ENCODE data around the gene HLA-C. TPM values are rescaled to one million over a fixed set of nuclear protein-coding genes. Genes with fewer than 3 reads are reported as not detected.

HLA-C gene
- total and polyA plus RNA-seq, 10 of the 15 experiments (the other 5 are each of a cell fraction or from before 2014, with no cell fraction given) = 121 to 1,092 (median 806) TPM

DNA sequence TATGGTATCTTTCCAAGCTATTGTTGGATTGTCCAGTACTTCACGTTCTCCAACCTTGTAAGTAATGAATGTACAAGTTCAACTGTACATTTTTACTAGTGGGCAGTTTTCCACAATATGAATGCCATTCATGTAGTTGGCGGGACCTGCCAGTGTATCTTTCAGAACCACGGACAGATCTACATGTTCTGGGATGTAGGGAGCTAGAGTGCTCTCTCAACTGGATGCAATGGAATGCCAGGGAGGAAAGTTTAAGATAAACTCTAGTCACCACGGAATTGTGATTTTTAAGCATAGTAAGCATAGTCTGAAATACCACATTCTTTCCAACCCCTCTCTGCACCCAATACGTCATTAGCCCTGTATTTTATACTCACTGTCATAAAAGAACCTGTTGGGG, 21.5 kb upstream of the HLA-C start:
- RAD21 ChIA-PET (ENCODE audit: unreplicated experiment) = no interaction called here
- no peak overlapping the region for H2AFZ ChIP-seq (ENCODE audit: control insufficient read depth, low read depth, low read length)
- H3K4me2 ChIP-seq (ENCODE audit: control insufficient read depth, insufficient read depth) = no peak overlapping the region
- H3K4me3 ChIP-seq = no peak overlapping the region
- H3K4me1 ChIP-seq (ENCODE audit: control insufficient read depth, insufficient read depth, low read length) = no peaks in the 10 kb centered on the region
- CTCF ChIA-PET = no interaction called here
- H3K36me3 ChIP-seq (ENCODE audit: control insufficient read depth in 2 of 2, insufficient read depth in 2 of 2, low read length in 1 of 2) = no peaks in the 10 kb centered on the region
- no peak for ATAC-seq
- H3K9me3 ChIP-seq (replicated peaks; ENCODE audit: control insufficient read depth, insufficient read depth, low read length) = no peaks in the 10 kb centered on the region
- H3K9ac ChIP-seq (ENCODE audit: control insufficient read depth, insufficient read depth, low read length) = no peak overlapping the region
- in situ Hi-C loops (cut with MboI) (no loop called here), intact Hi-C loops (cut with micrococcal nuclease; ENCODE audit: unreplicated experiment) (no loop called here)
- H3K27me3 ChIP-seq (replicated peaks in 1 of 2; ENCODE audit: control insufficient read depth in 2 of 2, insufficient read depth in 2 of 2, low read length in 1 of 2) = no peaks in the 10 kb centered on the region
- POLR2A ChIA-PET = no interaction called here
- 45% methylated on average over 5 of the region's 5 CpGs for WGBS (ENCODE audit: insufficient coverage, insufficient replicate concordance, low lambda C conversion rate, missing lambda C conversion rate)
- no peak for TF ChIP-seq YY1 (IDR thresholded peaks at IDR 0.05; ENCODE audit: low read depth, low read length)
- TF ChIP-seq, protein P1, sequence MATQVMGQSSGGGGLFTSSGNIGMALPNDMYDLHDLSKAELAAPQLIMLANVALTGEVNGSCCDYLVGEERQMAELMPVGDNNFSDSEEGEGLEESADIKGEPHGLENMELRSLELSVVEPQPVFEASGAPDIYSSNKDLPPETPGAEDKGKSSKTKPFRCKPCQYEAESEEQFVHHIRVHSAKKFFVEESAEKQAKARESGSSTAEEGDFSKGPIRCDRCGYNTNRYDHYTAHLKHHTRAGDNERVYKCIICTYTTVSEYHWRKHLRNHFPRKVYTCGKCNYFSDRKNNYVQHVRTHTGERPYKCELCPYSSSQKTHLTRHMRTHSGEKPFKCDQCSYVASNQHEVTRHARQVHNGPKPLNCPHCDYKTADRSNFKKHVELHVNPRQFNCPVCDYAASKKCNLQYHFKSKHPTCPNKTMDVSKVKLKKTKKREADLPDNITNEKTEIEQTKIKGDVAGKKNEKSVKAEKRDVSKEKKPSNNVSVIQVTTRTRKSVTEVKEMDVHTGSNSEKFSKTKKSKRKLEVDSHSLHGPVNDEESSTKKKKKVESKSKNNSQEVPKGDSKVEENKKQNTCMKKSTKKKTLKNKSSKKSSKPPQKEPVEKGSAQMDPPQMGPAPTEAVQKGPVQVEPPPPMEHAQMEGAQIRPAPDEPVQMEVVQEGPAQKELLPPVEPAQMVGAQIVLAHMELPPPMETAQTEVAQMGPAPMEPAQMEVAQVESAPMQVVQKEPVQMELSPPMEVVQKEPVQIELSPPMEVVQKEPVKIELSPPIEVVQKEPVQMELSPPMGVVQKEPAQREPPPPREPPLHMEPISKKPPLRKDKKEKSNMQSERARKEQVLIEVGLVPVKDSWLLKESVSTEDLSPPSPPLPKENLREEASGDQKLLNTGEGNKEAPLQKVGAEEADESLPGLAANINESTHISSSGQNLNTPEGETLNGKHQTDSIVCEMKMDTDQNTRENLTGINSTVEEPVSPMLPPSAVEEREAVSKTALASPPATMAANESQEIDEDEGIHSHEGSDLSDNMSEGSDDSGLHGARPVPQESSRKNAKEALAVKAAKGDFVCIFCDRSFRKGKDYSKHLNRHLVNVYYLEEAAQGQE (IDR thresholded peaks at IDR 0.05; ENCODE audit: low read depth, low read length) = peak; percentile 73
- no peak for DNase-seq (ENCODE audit: low read depth, low spot score)
- SMC1A ChIA-PET (ENCODE audit: uncharacterized antibody, unreplicated experiment) = no interaction called here
- no peak for FAIRE-seq
- BruUV-seq (replicated peaks) = no TSS peak
- H4K20me1 ChIP-seq (ENCODE audit: control insufficient read depth, insufficient read depth) = no peaks in the 10 kb centered on the region
- H3K27ac ChIP-seq (ENCODE audit: control insufficient read depth, insufficient read depth) = no peak overlapping the region
- H3K79me2 ChIP-seq (ENCODE audit: control insufficient read depth, insufficient read depth, low read length) = no peaks in the 10 kb centered on the region

DNA sequence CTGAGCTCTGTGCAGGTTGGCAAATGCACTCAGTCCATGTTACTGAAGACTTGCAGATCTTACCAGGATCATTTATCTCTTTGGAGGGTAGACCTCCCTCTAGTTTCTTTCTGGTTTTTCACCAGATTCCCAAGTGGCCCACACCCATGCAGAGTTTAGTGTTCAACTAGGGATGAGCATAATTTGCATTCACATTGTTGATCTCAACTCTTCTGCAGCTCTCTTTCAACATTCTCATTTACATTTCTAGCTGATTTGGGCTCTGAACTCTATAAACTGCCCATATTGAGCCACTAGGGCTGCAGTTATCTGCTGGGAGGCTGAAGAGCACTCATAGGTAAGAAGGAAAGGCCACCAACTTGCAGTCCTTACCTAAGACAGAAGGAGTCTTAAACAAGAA, 17.9 kb upstream of the HLA-C start:
- FAIRE-seq (no peak), ATAC-seq (no peak), DNase-seq (ENCODE audit: low read depth, low spot score) (no peak)
- intact Hi-C loops (cut with micrococcal nuclease; ENCODE audit: unreplicated experiment) = no loop called here
- Histone ChIP-seq H2AFZ (ENCODE audit: control insufficient read depth, low read depth, low read length) (no peak overlapping the region), H3K9ac (ENCODE audit: control insufficient read depth, insufficient read depth, low read length) (no peak overlapping the region), H3K79me2 (ENCODE audit: control insufficient read depth, insufficient read depth, low read length) (no peaks in the 10 kb centered on the region), H3K36me3 (ENCODE audit: control insufficient read depth in 2 of 2, insufficient read depth in 2 of 2, low read length in 1 of 2) (no peaks in the 10 kb centered on the region), H3K27me3 (replicated peaks in 1 of 2; ENCODE audit: control insufficient read depth in 2 of 2, insufficient read depth in 2 of 2, low read length in 1 of 2) (no peaks in the 10 kb centered on the region), H4K20me1 (ENCODE audit: control insufficient read depth, insufficient read depth) (no peaks in the 10 kb centered on the region), H3K4me3 (no peak overlapping the region), H3K9me3 (replicated peaks; ENCODE audit: control insufficient read depth, insufficient read depth, low read length) (no peaks in the 10 kb centered on the region), H3K4me1 (ENCODE audit: control insufficient read depth, insufficient read depth, low read length) (no peaks in the 10 kb centered on the region), H3K27ac (ENCODE audit: control insufficient read depth, insufficient read depth) (no peak overlapping the region), H3K4me2 (ENCODE audit: control insufficient read depth, insufficient read depth) (no peak overlapping the region)
- TF ChIP-seq NR2C2 (IDR thresholded peaks at IDR 0.05; ENCODE audit: borderline replicate concordance, control insufficient read depth, insufficient read length, low read depth) (no peak), RFX5 (IDR thresholded peaks at IDR 0.05; ENCODE audit: low read depth, low read length) (no peak), IRF4 (IDR thresholded peaks at IDR 0.05; ENCODE audit: low read depth, low read length) (no peak)
- no TSS peak for BruUV-seq (replicated peaks)
- ChIA-PET CTCF (no interaction called here), RAD21 (ENCODE audit: unreplicated experiment) (no interaction called here), POLR2A (interaction anchor here (0.6 kb wide), 1 partner anchor 16 kb away, joined by 3 read pairs; no protein-coding TSS in a partner anchor), SMC1A (ENCODE audit: uncharacterized antibody, unreplicated experiment) (interaction anchor here (0.9 to 1.2 kb wide), 2 partner anchors 11 to 12 kb away, joined by 3 to 5 read pairs; no protein-coding TSS in a partner anchor)
- in situ Hi-C loops (cut with MboI) = no loop called here

All from GM12878 (cell line).